Neuronal stem cell (in vitro differentiated cells): ENCODE results near the gene TAS2R60.

Source experiments
- DNase-seq: peaks from one replicate; pipeline ENCODE4 v3.0.0-alpha.2; 2013; ENCODE audit warnings: low spot score
- H2AFZ ChIP-seq: one replicate; pipeline ENCODE4 v1.6.1; 2013; ENCODE audit warnings: mild to moderate bottlenecking, low read length, inconsistent platforms
- H2AK5ac ChIP-seq: 2 replicates; pipeline ENCODE4 v1.6.1; 2013; ENCODE audit warnings: low read depth, mild to moderate bottlenecking, inconsistent platforms, low read length, moderate library complexity, mixed read lengths
- H2BK120ac ChIP-seq: 2 replicates; pipeline ENCODE4 v1.6.1; 2013; ENCODE audit warnings: low read depth, mild to moderate bottlenecking, inconsistent platforms, low read length, moderate library complexity, mixed read lengths
- H2BK12ac ChIP-seq: one replicate; pipeline ENCODE4 v1.6.1; 2013; ENCODE audit warnings: low read length, inconsistent platforms
- H2BK15ac ChIP-seq: 2 replicates; pipeline ENCODE4 v1.6.1; 2013; ENCODE audit warnings: mild to moderate bottlenecking, low read length, inconsistent platforms, mixed read lengths
- H2BK5ac ChIP-seq: one replicate; pipeline ENCODE4 v1.6.1; 2013; ENCODE audit warnings: inconsistent platforms, mild to moderate bottlenecking, low read length, moderate library complexity
- H3K14ac ChIP-seq: one replicate; pipeline ENCODE4 v1.6.1; 2013; ENCODE audit warnings: low read length, inconsistent platforms
- H3K18ac ChIP-seq: 2 replicates; pipeline ENCODE4 v1.6.1; 2013; ENCODE audit warnings: low read length, inconsistent platforms
- H3K23ac ChIP-seq: 2 replicates; pipeline ENCODE4 v1.6.1; 2013; ENCODE audit warnings: low read depth, mild to moderate bottlenecking, mixed read lengths, low read length, inconsistent platforms; ENCODE audit not compliant: poor library complexity
- H3K27ac ChIP-seq: replicated peaks from 3 replicates; pipeline ENCODE4 v1.5.1; 2013; ENCODE audit warnings: low read length, inconsistent platforms
- H3K27me3 ChIP-seq, 3 experiments: 2 replicates each; pipeline ENCODE4 v1.6.1; 2013; ENCODE audit warnings: low read length in 3 of 3, mild to moderate bottlenecking in 2 of 3, inconsistent platforms in 1 of 3, low read depth in 1 of 3, mixed read lengths in 1 of 3, moderate library complexity in 1 of 3; ENCODE audit not compliant: control insufficient read depth in 3 of 3, insufficient read depth in 3 of 3
- H3K36me3 ChIP-seq, 2 donors: replicated peaks in 1 of 2; 2 replicates each; pipeline ENCODE4 v1.6.1; 2013; ENCODE audit warnings: low read length in 2 of 2; ENCODE audit not compliant: control insufficient read depth in 2 of 2, insufficient read depth in 2 of 2
- H3K4ac ChIP-seq: 2 replicates; pipeline ENCODE4 v1.6.1; 2013; ENCODE audit warnings: inconsistent platforms, mild to moderate bottlenecking, low read length, moderate library complexity
- H3K4me1 ChIP-seq, 2 donors: 1 replicate in 1 of 2; 2 replicates in 1 of 2; pipeline ENCODE4 v1.6.1; 2013; ENCODE audit warnings: low read length in 2 of 2, low read depth in 1 of 2; ENCODE audit not compliant: control insufficient read depth in 2 of 2, insufficient read depth in 1 of 2
- H3K4me2 ChIP-seq: one replicate; pipeline ENCODE4 v1.6.1; 2013; ENCODE audit warnings: mild to moderate bottlenecking, low read length, inconsistent platforms; ENCODE audit not compliant: insufficient read depth, poor library complexity, severe bottlenecking
- H3K4me3 ChIP-seq, 2 donors: 2 replicates each; pipeline ENCODE4 v1.5.1; 2013; ENCODE audit warnings: low read length in 2 of 2, mild to moderate bottlenecking in 2 of 2, inconsistent platforms in 1 of 2, moderate library complexity in 1 of 2
- H3K79me1 ChIP-seq: one replicate; pipeline ENCODE4 v1.6.1; 2013; ENCODE audit warnings: low read depth, mild to moderate bottlenecking, inconsistent platforms, low read length, moderate library complexity
- H3K9ac ChIP-seq: one replicate; pipeline ENCODE4 v1.6.1; 2013; ENCODE audit warnings: mild to moderate bottlenecking, low read depth, low read length, inconsistent platforms; ENCODE audit not compliant: poor library complexity
- H3K9me3 ChIP-seq, 2 donors: replicated peaks in 1 of 2; 2 replicates each; pipeline versions ENCODE3 to v1.6.1; 2013; ENCODE audit warnings: low read length in 2 of 2, mild to moderate bottlenecking in 2 of 2, inconsistent platforms in 1 of 2, low read depth in 1 of 2, mixed read lengths in 1 of 2, moderate library complexity in 1 of 2; ENCODE audit not compliant: control insufficient read depth in 2 of 2, insufficient read depth in 1 of 2
- H4K8ac ChIP-seq: one replicate; pipeline ENCODE4 v1.6.1; 2013; ENCODE audit warnings: low read depth, mild to moderate bottlenecking, inconsistent platforms, low read length, moderate library complexity
- H4K91ac ChIP-seq: one replicate; pipeline ENCODE4 v1.6.1; 2013; ENCODE audit warnings: low read length, low read depth, mild to moderate bottlenecking, inconsistent platforms; ENCODE audit not compliant: poor library complexity
- WGBS, 2 donors: extraction: QIAGEN DNeasy Blood & Tissue Kit; methylation state at CpG; one replicate each; pipeline ENCODE4 v1.1.7; 2013; ENCODE audit warnings: missing lambda C conversion rate in 2 of 2, mixed read lengths in 1 of 2; ENCODE audit not compliant: insufficient read length in 2 of 2, insufficient replicate concordance in 1 of 2; ENCODE audit errors: extremely low coverage in 2 of 2; 5-methylcytosine and 5-hydroxymethylcytosine counted together

Gene TAS2R60

DNA sequence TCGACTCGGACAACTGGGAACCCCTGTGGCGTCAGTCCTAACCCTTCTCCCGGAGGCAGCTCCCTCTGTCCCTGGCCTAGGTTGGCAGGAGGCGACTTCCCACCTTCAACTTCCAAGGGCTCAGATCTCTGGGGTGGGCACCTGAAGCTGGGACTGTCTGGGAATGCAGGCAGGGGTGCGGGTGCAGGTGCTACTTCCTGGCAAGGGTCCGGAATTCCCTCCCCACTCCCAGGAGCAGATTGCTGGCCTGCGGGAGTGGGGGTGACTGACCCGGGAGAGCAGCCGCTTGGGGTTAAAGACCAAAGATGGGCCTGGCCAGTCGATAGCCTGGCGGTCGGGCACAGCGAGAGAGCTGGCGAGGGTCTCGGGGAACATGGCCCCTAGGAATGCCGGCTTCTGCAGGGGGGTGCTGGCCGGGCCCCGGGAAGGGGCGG is 35.0 kb upstream of the TAS2R60 start:
- Histone ChIP-seq H3K4me1 (peaks cover 11 to 16% of the 10 kb centered on the region in 2 donors), H2BK12ac (no peak overlapping the region), H2BK15ac (no peak overlapping the region), H3K27ac (no peak overlapping the region), H3K27me3 (peaks cover 0 to 11% (median 0%) of the 10 kb centered on the region in 3 experiments), H3K18ac (peak overlapping the region; percentile 60), H3K23ac (no peak overlapping the region), H2BK5ac (no peak overlapping the region), H3K79me1 (no peaks in the 10 kb centered on the region), H3K9ac (no peak overlapping the region), H3K4me2 (peak overlapping the region; percentile 63), H2AK5ac (no peak overlapping the region), H3K9me3 (no peaks in the 10 kb centered on the region), H2BK120ac (no peak overlapping the region), H3K14ac (no peak overlapping the region), H2AFZ (no peak overlapping the region), H4K91ac (no peak overlapping the region), H3K4me3 (peak overlapping the region in 1 of 2 donors; percentile 35), H4K8ac (no peak overlapping the region), H3K4ac (no peak overlapping the region), H3K36me3 (no peaks in the 10 kb centered on the region)
- no CpG with 5 or more reads among the region's 20 CpGs for WGBS, 2 donors
- DNase-seq = no peak

DNA sequence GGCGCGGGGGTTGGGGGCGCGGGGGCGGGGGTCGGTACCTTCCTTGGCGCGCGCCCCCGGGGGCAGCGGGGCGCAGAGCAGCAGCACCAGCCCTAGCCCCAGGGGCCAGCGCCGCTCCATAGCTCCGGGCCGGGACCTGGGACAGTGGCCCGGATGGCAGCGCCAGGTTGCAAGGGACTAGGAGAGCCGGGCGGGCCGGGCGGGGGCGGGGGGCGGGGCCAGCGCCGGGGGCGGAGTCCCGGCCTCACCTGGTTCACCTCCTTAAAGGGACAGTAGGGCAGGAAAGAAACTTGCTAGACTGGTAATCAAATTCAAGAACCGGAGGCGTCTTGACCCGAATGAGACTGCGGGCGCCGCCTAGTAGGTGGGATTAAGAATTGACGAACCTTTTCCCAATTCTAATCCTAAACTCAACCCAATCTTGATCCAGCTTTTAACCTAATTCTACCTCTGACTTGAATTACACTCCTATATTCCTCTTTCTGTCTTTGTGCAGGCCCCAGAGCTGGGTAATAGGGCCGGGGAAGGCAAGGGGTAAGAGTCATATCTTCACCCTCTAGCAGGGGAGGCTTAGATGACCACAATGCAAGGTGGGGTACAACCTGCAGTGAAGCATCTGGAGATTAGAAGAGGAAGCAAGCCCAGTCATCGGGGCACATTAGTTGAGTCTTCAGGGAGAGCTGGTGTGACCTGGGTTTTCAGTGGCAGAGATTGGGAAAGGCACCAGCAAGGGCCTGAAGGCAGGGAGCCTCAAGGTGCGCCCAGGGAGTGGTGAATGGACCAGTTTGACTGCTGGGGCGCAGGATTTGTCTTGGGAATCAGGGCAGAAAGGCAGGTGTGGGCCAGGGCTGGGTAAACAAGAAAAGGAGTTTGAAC is 34.3 kb upstream of the TAS2R60 start, which contains the start of gene EPHA1:
TSS of gene EPHA1 (minus strand) at position 171 of the 876 bp plus-strand sequence. CDS start at position 120, 51 bp downstream.
- Histone ChIP-seq H2AFZ (peak within 1 kb of the TSS; percentile 52), H3K79me1 (no peaks in the 10 kb centered on the region), H3K36me3 (no peaks in the 10 kb centered on the region), H2BK12ac (no peak within 1 kb of the TSS), H3K4me2 (peak within 1 kb of the TSS; percentile 63), H4K91ac (peak within 1 kb of the TSS; percentile 96), H2BK5ac (no peak within 1 kb of the TSS), H3K23ac (peak within 1 kb of the TSS; percentile 77), H3K9ac (no peak within 1 kb of the TSS), H3K27ac (no peak within 1 kb of the TSS), H3K4me1 (peaks cover 11 to 16% of the 10 kb centered on the region in 2 donors), H2BK15ac (peak within 1 kb of the TSS; percentile 21), H3K4me3 (peak within 1 kb of the TSS in 1 of 2 donors; percentile 65), H2AK5ac (no peak within 1 kb of the TSS), H3K18ac (peak within 1 kb of the TSS; percentile 61), H3K4ac (no peak within 1 kb of the TSS), H3K9me3 (no peaks in the 10 kb centered on the region), H3K27me3 (peaks cover 0 to 11% (median 0%) of the 10 kb centered on the region in 3 experiments), H2BK120ac (peak within 1 kb of the TSS; percentile 66), H4K8ac (no peak within 1 kb of the TSS), H3K14ac (no peak within 1 kb of the TSS)
- no peak for DNase-seq
- no CpG with 5 or more reads among the region's 39 CpGs for WGBS, 2 donors

DNA sequence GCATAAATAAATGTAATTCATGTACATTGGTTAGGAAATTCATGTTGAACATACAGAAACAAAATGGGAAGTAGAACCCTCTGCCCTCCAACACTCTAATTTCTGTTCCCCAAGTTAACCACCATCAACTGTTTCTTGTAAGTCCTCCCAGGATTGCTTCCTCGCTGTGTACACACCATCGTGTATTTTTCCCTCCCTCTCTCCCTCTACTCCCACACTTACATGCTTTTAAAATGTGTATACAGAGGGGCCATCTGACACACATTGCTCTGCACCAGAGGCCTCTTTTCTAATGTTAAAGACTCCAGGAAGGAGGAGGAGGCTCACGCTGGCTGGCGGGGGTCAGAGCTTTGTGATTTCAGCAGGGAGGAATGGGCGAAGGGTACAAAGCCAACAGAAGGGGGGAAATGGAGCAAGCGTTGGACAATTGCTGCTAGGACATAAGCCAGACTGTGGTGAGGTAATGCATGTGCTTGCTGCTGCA is 32.7 kb upstream of the TAS2R60 start:
- H3K27ac ChIP-seq = no peak overlapping the region
- H2AK5ac ChIP-seq = no peak overlapping the region
- no peak overlapping the region for H3K14ac ChIP-seq
- no peak for DNase-seq
- H3K4me1 ChIP-seq = peaks cover 9 to 13% of the 10 kb centered on the region in 2 donors
- H3K23ac ChIP-seq = no peak overlapping the region
- no peak overlapping the region for H2BK120ac ChIP-seq
- no peak overlapping the region for H3K4me3 ChIP-seq
- no peak overlapping the region for H3K4ac ChIP-seq
- H2BK15ac ChIP-seq = no peak overlapping the region
- H3K4me2 ChIP-seq = no peak overlapping the region
- peak overlapping the region; percentile 87 for H2AFZ ChIP-seq
- H3K18ac ChIP-seq = no peak overlapping the region
- H4K91ac ChIP-seq = no peak overlapping the region
- H3K27me3 ChIP-seq = peaks cover 0 to 11% (median 0%) of the 10 kb centered on the region in 3 experiments
- no peak overlapping the region for H2BK5ac ChIP-seq
- no peak overlapping the region for H2BK12ac ChIP-seq
- no peak overlapping the region for H4K8ac ChIP-seq
- H3K36me3 ChIP-seq = no peaks in the 10 kb centered on the region
- no peaks in the 10 kb centered on the region for H3K79me1 ChIP-seq
- WGBS, 2 donors = no CpG with 5 or more reads among the region's 6 CpGs
- no peak overlapping the region for H3K9ac ChIP-seq
- H3K9me3 ChIP-seq = no peaks in the 10 kb centered on the region
